GM20431 (cell line): ENCODE data around the gene PLEKHA5.
"Not testable (repeated sequence)": the region's sequence is repeated elsewhere in the genome, so short reads cannot be mapped to it uniquely, and the experiment has no call there.

Source experiments
- in situ Hi-C: fragments of 300-500 bp; cut with MseI, MboI; formaldehyde crosslinking; loops from one replicate; pipeline ENCODE4 v1.15.0; 2020; ENCODE audit warnings: low sequenced_read_pairs; ENCODE audit not compliant: unreplicated experiment

The PLEKHA5 gene

GRCh38 chr12:19224746-19225145 is 95.2 kb downstream of the PLEKHA5 start:
- in situ Hi-C loops, result no loop called here

- in situ Hi-C loops, result no loop called here
These were observed 97.8 kb downstream of the PLEKHA5 start for GRCh38 chr12:19227190-19227879.

GRCh38 chr12:19227880-19228210 is 98.3 kb downstream of the PLEKHA5 start:
- in situ Hi-C loops, result no loop called here

- in situ Hi-C loops, result not testable (repeated sequence)
These were observed 99.5 kb downstream of the PLEKHA5 start for GRCh38 chr12:19229021-19229420.

- in situ Hi-C loops, result no loop called here
These were observed 100.8 kb downstream of the PLEKHA5 start for GRCh38 chr12:19230299-19230866.

- in situ Hi-C loops, result no loop called here
These were observed 101.4 kb downstream of the PLEKHA5 start for GRCh38 chr12:19230896-19231295.

GRCh38 chr12:19234171-19234704 is 104.7 kb downstream of the PLEKHA5 start:
- in situ Hi-C loops, result no loop called here

- in situ Hi-C loops, result no loop called here
These were observed 105.7 kb downstream of the PLEKHA5 start for GRCh38 chr12:19234981-19235871.

- in situ Hi-C loops, result no loop called here
These were observed 107.1 kb downstream of the PLEKHA5 start for GRCh38 chr12:19236656-19237055.

GRCh38 chr12:19238540-19238939 is 109.0 kb downstream of the PLEKHA5 start:
- in situ Hi-C loops, result no loop called here

GRCh38 chr12:19239102-19239501 is 109.6 kb downstream of the PLEKHA5 start:
- in situ Hi-C loops, result no loop called here

- in situ Hi-C loops, result no loop called here
These were observed 110.2 kb downstream of the PLEKHA5 start for GRCh38 chr12:19239616-19240234.

GRCh38 chr12:19242581-19242980 is 113.0 kb downstream of the PLEKHA5 start:
- in situ Hi-C loops, result no loop called here

- in situ Hi-C loops, result no loop called here
These were observed 114.0 kb downstream of the PLEKHA5 start for GRCh38 chr12:19243551-19243950.

- in situ Hi-C loops, result no loop called here
These were observed 114.8 kb downstream of the PLEKHA5 start for GRCh38 chr12:19244312-19244711.

GRCh38 chr12:19245106-19245505 is 115.6 kb downstream of the PLEKHA5 start:
- in situ Hi-C loops, result no loop called here

GRCh38 chr12:19245666-19246065 is 116.1 kb downstream of the PLEKHA5 start:
- in situ Hi-C loops, result no loop called here

GRCh38 chr12:19246933-19247332 is 117.4 kb downstream of the PLEKHA5 start:
- in situ Hi-C loops, result no loop called here

- in situ Hi-C loops, result no loop called here
These were observed 119.5 kb downstream of the PLEKHA5 start for GRCh38 chr12:19248929-19249602.
